Endometrial microvascular endothelial cells (primary cell): Measurements from ENCODE around the gene IDUA. TPM values are rescaled to one million over a fixed set of nuclear protein-coding genes. Genes with fewer than 3 reads are reported as not detected.

Experiments
- in situ Hi-C: cut with HindIII; loops from 2 replicates; pipeline ENCODE4 v1.10.0; 2017; ENCODE audit warnings: low sequenced_read_pairs, low pct_unique_long_range_greater_than_20kb; ENCODE audit errors: inconsistent ontology term
- total RNA-seq: library from RNA; depleted of rRNA; stranded (reverse); fragments of >200 nt; gene quantifications from one replicate; pipeline ENCODE4 v1.2.3, GENCODE V29; 2015; ENCODE audit errors: inconsistent ontology term

IDUA gene
- total RNA-seq, 1 donor from 2014 or later, result 3.0 TPM

DNA sequence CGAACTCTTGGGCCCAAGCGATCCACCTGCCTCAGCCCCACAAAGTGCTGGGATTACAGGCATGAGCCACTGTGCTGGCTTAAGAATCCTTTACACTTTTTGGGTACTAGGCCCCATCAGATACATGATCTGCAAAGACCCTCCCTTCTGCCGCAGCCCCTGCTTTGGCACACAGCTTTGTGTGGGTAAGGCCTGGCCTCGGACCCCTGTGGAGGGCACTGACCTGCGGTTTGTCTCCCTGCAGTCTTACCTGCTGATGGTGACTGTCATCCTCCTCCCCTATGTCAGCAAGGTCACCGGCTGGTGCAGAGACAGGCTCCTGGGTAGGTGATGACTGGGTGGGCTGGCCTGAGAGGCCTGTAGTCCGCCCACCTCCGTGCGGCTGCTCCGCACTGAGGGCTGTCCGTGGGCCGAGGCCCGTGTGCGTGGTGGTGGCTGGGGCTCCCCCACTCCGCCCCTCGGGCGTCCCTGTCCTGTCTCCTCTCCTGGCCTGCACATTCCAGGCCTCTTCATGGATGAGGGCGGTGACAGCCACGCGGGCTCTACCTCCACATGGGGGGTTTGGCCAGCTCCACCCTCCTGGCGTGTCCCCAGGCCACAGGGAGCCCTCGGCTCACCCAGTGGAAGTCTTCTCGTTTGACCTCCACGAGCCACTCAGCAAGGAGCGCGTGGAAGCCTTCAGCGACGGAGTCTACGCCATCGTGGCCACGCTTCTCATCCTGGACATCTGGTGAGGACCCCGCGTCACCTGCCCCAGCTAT lies 31.5 kb upstream of the IDUA start:
- in situ Hi-C loops, result no loop called here

DNA sequence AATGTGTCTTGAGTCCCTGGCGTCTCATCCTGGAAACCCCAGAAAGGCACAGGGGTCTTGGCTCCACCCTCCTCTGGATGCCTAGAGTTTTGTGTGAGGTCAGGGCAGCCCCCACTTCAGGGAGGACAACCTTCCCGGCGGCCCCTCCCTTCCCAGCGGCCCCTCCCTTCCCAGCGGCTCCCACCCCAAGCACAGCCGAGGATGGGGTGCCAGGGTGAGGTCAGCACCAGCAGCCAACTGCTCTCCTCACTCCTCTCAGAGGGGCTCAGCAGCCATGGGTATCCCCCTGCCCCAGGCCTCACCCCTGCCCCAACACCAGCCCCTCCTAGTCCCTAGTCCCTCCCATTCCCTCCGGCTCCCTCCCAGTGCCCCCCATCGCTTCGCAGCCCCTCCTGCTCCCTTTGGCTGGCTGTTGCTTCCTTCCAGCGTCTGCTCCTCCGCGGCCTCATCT lies 30.9 kb upstream of the IDUA start:
- in situ Hi-C loops, result no loop called here

DNA sequence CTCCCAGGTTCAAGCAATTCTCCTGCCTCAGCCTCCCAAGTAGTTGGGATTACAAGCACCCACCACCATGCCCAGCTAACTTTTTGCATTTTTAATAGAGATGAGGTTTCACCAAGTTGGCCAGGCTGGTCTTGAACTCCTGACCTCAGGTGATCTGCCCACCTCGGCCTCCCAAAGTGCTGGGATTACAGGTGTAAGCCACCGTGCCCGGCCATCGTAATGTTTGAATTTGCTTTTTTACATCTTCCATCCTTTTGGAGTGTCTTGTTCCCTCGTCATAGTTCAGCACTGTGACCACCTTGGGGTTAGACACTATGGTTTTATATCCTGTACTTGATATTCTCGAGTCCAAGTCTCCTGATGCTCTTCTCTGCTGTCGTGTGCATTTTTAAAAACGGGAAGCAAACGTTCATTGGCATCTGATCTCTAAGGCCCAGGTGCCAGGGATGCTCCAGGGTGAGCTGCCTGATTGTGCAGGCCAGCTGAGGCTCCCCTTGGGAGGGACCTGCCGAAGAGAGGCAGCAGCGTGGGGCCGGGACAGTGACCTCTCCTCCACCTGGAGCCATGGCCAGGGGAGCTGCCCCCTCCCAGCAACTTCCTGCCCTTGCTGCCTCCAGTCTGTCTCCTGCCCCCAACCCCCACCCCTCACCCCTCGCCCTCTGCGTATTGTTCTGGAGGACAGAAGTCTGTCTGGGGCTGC lies 30.2 kb upstream of the IDUA start:
- in situ Hi-C loops, result no loop called here

DNA sequence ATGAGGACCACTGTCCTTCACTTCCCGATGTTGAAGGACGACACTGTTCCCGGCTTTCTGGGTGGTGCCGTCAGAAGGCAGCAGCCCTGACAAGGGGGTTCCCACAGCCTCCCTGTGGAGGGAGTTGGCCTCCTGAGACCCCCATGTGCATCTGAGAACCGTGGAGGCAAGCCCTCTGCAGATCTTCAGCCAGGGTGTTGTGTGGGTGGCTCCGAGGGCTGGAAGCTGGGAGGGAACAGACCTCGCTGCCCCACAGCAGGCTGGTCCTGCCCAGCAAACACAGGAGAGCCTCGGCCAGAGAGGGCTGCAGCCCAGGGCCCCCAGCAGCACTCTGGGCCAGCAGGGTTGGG lies 29.6 kb upstream of the IDUA start:
- in situ Hi-C loops, result no loop called here

DNA sequence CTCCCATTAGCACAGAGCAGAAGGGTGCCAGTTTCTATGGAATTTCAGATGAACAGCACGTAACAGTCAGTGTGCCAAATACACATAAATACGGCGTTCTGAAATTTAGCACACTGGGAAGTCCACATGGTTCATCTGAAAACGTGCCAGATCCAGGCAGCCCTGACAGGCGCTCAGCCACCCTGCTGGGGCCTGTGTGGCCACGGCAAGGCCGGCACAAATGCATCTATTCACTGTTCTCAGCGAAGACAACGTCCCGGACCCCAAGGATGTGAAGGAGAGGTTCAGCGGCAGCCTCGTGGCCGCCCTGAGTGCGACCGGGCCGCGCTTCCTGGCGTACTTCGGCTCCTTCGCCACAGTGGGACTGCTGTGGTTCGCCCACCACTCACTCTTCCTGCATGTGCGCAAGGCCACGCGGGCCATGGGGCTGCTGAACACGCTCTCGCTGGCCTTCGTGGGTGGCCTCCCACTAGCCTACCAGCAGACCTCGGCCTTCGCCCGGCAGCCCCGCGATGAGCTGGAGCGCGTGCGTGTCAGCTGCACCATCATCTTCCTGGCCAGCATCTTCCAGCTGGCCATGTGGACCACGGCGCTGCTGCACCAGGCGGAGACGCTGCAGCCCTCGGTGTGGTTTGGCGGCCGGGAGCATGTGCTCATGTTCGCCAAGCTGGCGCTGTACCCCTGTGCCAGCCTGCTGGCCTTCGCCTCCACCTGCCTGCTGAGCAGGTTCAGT lies 29.1 kb upstream of the IDUA start:
- in situ Hi-C loops, result no loop called here

DNA sequence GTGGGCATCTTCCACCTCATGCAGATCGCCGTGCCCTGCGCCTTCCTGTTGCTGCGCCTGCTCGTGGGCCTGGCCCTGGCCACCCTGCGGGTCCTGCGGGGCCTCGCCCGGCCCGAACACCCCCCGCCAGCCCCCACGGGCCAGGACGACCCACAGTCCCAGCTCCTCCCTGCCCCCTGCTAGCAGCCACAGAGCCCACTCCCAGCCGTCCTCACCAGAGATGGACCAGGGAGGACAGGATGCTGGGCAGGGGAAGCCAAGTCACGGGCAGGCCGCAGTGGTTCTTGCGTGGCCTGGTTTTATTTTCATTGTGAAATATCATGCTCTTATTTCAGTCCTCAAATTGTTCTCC lies 28.6 kb upstream of the IDUA start:
- in situ Hi-C loops, result no loop called here

DNA sequence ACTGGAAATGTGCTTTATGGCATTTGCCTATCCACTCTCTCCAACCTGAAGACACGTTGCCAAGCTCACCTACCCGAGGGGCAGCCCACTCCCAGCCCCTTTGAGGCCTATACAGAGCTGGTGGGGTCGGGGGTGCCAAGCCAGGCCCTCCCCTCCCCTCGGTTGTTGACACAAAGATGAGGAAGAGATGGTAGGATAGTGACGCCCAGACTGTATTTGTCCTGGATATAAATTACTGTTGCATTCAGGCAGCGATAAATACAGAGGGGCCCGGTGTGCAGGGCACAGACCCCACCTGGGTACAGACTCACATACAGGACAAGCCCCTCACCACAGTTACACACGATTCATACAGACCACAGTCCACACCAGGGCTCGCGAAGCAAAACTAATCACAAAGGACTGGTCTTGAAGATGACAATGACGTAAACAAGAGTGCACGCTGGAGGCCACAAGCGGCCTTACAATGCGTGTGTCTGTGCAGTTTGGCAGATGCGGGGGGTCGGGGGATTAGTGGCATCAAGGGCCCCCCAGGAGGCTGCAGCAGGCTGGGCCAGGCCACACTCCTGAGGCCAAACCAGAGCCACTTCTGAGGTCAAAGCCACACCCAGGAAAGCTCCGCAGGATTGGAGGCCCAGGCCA lies 28.0 kb upstream of the IDUA start:
- in situ Hi-C loops, result no loop called here

DNA sequence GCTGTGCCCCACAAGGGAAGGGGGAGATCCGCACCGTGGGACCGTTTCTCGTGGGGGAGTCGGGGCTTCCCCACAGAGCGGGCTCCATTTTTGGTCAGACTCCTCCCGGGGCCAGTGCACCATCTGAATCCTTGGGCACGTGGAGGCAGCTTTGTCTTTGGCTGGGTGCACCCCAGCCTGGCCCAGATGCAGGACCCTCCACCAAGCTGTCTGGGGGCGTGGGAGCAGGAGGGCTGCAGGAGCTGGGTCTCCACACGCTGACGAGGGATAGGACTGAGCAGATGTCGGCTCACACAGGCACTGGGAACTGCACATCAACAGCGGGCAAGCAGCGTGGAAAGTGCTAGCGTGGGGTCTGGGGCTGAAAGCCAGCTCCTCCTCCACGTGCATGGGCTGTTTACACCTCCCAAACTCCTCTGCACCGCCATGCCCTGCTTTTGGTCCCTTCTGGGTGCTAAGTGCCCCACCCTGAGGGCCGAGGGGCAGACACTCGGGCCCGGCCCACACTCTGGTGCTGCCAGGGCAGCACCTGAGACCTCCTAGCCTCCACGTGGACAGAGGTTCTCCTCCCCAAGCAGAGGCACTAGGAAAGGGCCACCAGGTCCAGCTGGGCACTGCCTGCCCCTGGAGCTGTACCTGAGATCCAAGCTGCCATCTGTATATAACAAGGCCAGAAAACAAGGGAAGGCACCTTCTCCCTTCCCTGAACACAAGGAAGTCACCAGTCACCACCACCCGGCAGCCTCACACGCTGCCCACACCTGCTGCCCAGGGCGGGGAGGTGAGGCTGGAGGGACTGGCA lies 27.3 kb upstream of the IDUA start:
- in situ Hi-C loops, result no loop called here

DNA sequence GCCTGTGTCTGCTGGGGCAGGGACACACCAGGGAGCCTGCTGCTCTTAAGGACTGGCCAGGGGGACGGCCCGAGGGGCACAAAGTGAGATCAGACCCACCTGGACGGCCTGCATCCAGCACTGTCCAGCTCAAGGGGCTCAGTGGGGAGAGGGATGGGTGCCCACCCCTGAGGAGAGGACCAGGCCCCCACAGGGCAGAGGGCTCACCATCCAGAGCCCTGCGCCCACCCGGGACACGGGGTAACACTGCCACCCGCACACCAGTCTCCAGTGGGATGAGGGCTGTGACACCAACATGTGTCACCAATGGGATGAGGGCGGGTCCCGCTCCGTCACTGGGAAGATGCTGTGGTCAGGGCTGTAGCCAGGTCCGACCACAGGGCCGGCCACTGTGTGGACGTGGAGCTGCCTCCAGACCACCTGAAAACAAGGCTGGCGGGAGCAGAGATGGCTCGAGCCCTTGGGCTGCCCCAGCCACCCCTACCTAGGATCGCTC lies 26.7 kb upstream of the IDUA start:
- in situ Hi-C loops, result no loop called here

DNA sequence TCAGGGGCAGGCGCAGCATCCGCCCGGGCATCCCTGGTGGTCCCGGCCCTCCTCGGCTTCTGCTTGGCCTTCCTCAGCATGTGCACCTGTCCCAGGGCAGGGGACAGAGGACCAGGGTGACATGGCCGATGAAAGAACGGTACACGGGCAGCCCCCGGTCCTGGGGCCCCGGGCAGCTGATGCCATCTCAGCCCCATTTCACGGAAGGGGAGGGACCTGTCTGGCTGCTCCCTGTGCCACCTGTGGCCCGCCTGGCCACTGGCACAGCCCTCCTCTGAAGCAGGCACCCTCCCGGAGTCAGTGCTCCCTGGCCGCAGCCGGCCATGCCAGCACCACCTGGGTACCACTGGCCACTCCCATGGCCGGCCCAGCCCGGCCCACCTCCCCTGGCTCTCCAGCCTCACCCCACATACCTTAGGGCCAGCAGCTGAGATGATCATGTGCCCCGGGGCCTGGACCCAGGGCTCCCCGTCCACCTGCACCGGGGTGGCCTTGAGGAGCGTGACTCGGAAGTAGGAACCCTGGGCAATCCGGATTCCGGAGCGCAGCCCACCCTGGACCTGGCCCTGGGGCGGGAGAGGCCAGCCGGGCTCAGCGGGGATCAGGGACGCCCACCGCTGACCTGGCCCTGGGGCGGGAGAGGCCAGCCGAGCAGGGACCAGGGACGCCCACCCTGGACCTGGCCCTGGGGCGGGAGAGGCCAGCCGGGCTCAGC lies 26.1 kb upstream of the IDUA start:
- in situ Hi-C loops, result no loop called here

DNA sequence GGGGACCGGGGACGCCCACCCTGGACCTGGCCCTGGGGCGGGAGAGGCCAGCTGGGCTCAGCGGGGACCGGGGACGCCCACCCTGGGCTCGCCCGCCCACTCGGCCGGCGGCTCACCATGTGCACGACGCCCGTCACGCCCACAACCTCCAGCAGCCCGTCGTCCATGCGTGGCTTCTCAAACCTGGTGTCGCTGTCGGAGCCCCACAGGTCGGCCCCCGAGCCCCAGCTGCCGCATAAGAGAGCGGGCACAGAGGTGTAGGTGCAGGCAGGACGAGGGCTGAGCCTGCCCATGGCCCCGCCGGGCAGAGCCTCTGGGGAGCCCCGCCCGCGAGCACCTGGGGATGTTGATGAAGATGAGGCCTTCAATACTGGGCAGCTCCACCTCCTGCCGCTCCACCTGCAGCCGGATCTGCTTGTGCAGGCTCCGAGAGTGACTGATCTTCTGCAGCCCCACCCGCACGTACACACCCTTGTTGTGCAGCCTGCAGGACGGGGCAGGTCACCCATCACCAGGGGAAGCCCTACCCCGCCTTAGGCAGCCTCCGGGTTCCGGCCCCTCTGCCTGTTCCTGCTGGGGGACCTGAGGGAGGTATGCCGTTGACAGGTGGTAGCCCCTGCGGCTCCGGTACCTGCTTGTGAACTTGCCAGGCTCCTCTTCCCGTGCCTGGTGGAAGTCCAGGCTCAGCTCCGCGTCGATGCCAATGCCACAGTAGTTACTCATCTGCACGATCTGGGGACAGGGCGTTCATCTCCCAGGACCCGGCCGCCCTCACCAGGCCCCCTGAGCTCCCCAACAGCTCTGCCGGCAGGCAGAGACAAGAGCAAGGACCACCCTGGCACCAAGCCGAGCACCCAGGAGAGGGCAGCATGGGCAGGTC lies 25.3 kb upstream of the IDUA start:
- in situ Hi-C loops, result no loop called here

DNA sequence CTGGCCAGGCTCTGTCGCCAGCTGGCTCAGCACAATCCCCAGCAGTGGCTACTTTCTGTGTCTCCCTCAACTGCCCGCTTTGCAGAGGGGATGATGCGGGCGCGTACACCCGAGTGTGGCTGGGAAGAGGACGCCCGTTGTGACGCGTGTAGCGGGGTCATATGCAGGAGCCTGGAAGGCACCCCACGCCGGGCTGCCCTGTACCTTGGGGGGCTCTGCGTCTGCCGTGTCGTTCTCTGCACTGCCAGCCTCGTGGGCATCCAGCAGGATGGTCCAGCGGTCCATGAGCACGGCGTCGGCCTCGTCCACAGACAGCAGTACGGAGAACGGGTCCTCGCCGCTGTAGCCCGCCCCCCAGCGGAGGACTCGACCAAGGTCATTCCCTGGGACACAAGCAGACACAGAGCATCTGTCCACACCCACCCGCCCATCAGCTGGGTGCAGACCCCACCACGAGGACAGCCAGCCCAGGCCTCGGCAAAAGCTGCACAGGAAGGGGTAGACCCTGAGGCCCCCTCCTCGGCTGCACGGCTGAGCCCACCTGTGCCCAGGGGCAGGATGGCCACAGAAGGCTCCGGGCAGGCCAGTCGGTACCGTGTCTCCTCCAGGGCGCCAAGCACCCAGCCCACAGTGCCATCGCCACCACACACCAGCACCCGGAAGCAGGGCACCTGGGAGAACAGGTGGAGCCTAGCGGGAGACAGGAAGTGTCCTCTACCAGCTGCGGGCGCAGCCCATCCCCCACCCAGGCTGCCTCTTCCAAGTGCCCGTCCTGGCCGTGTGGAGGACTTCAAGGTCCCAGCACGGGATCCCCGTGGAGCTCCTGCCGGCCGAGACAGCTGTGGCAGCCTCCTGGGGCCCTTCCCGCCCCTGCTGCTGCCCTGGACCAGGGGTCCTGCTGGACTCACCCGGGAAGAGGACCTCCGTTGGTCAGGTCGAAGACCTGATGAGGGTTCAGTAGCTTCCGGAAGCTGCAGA lies 24.3 kb upstream of the IDUA start:
- in situ Hi-C loops, result no loop called here

DNA sequence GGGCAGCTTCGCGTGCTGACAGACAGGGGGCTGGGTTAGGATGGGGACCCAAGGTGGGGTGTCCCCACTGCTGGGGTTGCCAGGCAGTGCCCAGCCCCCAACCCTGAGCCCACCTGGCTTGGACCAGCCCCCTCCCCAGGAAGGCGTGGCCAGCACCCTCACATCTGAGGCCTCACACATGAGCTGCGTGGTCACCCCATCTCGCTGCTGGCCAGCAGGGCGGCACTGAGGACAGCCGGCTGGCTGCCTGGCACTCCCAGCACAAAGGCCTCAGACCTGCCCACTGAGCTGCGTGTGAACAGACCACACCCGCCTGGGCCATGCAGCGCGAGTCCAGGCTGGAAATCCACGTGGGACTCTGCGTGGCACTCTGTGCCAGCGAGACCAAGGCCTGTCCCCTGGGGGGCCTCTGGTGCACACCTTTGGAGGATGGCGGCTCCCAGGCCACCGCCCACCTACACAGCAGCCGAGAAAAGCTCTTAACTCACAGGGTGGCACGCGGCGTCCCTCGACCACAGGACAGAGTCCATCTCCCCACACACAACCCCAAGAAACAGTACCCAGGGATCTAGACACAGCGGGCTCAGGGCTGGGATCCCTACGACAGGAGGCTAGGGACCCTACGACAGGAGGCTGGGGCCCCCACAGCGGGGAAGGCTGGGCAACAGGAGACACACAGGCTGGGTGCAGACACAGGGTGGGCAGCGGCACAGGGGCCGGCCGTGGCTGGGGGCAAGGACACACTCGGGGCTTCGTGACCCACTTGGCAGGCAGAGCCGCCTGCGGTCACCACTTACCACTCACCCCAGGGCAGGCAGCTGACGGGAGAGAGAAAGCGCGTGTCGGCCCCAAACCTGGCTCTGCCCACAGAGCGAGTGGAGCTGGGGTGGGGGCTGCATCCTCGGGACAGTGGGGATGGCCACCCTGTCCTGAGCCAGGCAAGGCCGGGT lies 23.3 kb upstream of the IDUA start:
- in situ Hi-C loops, result no loop called here

DNA sequence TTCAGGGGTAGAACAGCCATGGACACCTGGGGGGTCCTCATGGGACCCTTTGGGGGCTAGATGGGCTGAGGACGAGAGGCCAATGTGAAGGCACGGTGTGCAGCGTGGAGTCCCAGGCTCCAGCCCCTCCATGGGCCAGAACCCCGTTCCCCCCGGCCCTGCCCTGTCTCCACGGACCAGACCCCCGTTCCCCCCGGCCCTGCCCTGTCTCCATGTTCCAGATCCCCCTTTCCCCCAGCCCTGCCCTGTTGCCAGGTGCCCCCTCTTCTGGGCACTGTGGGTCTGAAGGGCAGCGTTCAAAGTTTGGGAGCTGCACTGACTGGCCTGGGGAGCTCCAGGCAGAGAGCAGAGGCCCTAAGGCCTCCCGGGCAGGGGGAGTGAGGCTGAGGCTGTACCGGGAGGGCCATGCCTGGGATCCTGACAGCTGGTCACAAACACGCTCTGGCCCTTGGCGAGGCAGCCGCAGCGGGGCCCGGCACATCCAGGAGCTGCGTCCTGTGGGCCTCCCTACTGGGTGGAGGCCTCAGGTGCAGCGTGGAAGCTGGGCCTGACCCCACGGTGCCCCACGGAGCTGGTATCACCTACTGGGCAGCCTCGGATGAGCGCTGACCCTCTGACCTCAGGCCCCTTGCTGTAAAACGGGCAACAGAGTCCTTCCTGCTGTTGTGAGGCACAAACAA lies 22.4 kb upstream of the IDUA start:
- in situ Hi-C loops, result no loop called here
